ENCODE data around the gene SYNGAP1.

DNA sequence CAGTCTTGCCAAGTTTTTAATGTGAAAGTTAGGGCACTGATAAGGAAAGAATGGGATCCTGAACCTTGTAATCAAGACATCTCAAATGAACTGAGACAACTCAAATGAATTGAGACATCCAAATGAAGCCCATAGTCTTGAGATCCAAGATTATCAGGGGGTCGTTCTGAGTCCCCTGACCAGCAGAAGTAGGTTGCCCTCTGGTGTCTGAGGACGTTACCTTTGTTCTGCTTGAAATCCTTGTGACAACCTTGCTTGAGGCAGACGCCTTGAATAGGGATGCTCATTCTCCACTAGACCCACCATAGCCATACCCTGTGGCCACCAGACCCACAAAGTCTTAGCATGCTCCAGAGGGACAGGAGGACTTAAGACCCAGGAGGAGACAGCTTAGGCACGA is 72.2 kb downstream of the SYNGAP1 start:
- TF ChIP-seq, protein P1, sequence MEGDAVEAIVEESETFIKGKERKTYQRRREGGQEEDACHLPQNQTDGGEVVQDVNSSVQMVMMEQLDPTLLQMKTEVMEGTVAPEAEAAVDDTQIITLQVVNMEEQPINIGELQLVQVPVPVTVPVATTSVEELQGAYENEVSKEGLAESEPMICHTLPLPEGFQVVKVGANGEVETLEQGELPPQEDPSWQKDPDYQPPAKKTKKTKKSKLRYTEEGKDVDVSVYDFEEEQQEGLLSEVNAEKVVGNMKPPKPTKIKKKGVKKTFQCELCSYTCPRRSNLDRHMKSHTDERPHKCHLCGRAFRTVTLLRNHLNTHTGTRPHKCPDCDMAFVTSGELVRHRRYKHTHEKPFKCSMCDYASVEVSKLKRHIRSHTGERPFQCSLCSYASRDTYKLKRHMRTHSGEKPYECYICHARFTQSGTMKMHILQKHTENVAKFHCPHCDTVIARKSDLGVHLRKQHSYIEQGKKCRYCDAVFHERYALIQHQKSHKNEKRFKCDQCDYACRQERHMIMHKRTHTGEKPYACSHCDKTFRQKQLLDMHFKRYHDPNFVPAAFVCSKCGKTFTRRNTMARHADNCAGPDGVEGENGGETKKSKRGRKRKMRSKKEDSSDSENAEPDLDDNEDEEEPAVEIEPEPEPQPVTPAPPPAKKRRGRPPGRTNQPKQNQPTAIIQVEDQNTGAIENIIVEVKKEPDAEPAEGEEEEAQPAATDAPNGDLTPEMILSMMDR (IDR thresholded peaks at IDR 0.05), result no peak
- no peak for TF ChIP-seq POLR2AphosphoS5 (IDR thresholded peaks at IDR 0.05)
- no peak for TF ChIP-seq POLR2A (IDR thresholded peaks at IDR 0.05)
- TF ChIP-seq EP300 (IDR thresholded peaks at IDR 0.05), result no peak

All from stomach (tissue), 4 donors.